ENCODE data around the gene FBXO31. TPM values are rescaled to one million over a fixed set of nuclear protein-coding genes. Genes with fewer than 3 reads are reported as not detected.
A peak's percentile ranks its signal among the peaks of the same experiment; 100 is the strongest.

The FBXO31 gene
- total RNA-seq (100 to 1,000 TPM in 2 of 4 donors, 10 to 100 TPM in 2; 86.7 to 120 (median 98.4) TPM), polyA plus RNA-seq (10 to 100 TPM; 15.0 to 40.0 (median 16.2) TPM)

- H3K4me1 ChIP-seq: peaks cover 0 to 71% (median 67%) of the 10 kb centered on the region in 4 donors
- H3K9me3 ChIP-seq: no peaks in the 10 kb centered on the region
- 1% methylated on average over 92 of the region's 92 CpGs for WGBS, 2 donors
These were observed at the start of gene FBXO31 for GRCh38 chr16:87383505-87384161. Gene FBXO31, minus strand, starts transcription at chr16:87383776. Its CDS starts 32 bp downstream, at chr16:87383744.

GRCh38 chr16:87432330-87432915, 48.8 kb upstream of the FBXO31 start:
- Histone ChIP-seq H3K27ac (peak overlapping the region in 1 of 4 donors; percentile 26), H3K4me3 (no peak overlapping the region), H3K27me3 (no peaks in the 10 kb centered on the region), H3K4me1 (peaks cover 0 to 26% (median 19%) of the 10 kb centered on the region in 4 donors), H3K36me3 (peaks cover 0 to 21% (median 3%) of the 10 kb centered on the region in 4 donors), H3K9me3 (no peaks in the 10 kb centered on the region)
- no peak for DNase-seq
- intact Hi-C loops (cut with DNase I): no loop called here
- TF ChIP-seq POLR2AphosphoS5 (IDR thresholded peaks at IDR 0.05) (no peak), POLR2A (IDR thresholded peaks at IDR 0.05) (no peak), EP300 (IDR thresholded peaks at IDR 0.05) (no peak), CTCF (IDR thresholded peaks at IDR 0.05) (no peak)
- 93 to 95% methylated on average over 15 of the region's 15 CpGs for WGBS, 2 donors

More at GRCh38 chr16:87383505-87384161, at the start of gene FBXO31:
- H3K27ac ChIP-seq: peak within 1 kb of the TSS; percentile 91 to 99 (median 98)
- H3K27me3 ChIP-seq: no peaks in the 10 kb centered on the region
- peak; percentile 75 to 93 (median 86) for TF ChIP-seq POLR2AphosphoS5 (IDR thresholded peaks at IDR 0.05)
- TF ChIP-seq CTCF (IDR thresholded peaks at IDR 0.05): no peak
- no peaks in the 10 kb centered on the region for H3K36me3 ChIP-seq
- H3K4me3 ChIP-seq: peak within 1 kb of the TSS; percentile 79 to 96 (median 87)
- intact Hi-C loops (cut with DNase I): loop anchor here (10.0 kb wide), 2 partner anchors 471 to 829 kb away; partner anchors contain the start of gene MTHFSD
- peak; percentile 92 for DNase-seq

GRCh38 chr16:87431926-87432325, 48.4 kb upstream of the FBXO31 start:
- no peaks in the 10 kb centered on the region for H3K9me3 ChIP-seq
- H3K4me3 ChIP-seq: no peak overlapping the region
- H3K27me3 ChIP-seq: no peaks in the 10 kb centered on the region
- no peak for DNase-seq
- TF ChIP-seq POLR2A (IDR thresholded peaks at IDR 0.05) (no peak), CTCF (IDR thresholded peaks at IDR 0.05) (no peak), POLR2AphosphoS5 (IDR thresholded peaks at IDR 0.05) (no peak), EP300 (IDR thresholded peaks at IDR 0.05) (no peak)
- H3K27ac ChIP-seq: peak overlapping the region in 1 of 4 donors; percentile 26
- peaks cover 0 to 21% (median 3%) of the 10 kb centered on the region in 4 donors for H3K36me3 ChIP-seq
- H3K4me1 ChIP-seq: peaks cover 0 to 26% (median 19%) of the 10 kb centered on the region in 4 donors
- WGBS, 2 donors: 84% methylated on average over 7 of the region's 7 CpGs
- intact Hi-C loops (cut with DNase I): no loop called here

- TF ChIP-seq EP300 (IDR thresholded peaks at IDR 0.05): no peak
- no peak for TF ChIP-seq POLR2AphosphoS5 (IDR thresholded peaks at IDR 0.05)
- TF ChIP-seq CTCF (IDR thresholded peaks at IDR 0.05): no peak
- TF ChIP-seq POLR2A (IDR thresholded peaks at IDR 0.05): no peak
- Histone ChIP-seq H3K27ac (no peak overlapping the region), H3K27me3 (no peaks in the 10 kb centered on the region), H3K4me1 (peaks cover 0 to 2% (median under 1%) of the 10 kb centered on the region in 4 donors), H3K36me3 (peaks cover 0 to 37% (median 15%) of the 10 kb centered on the region in 4 donors), H3K9me3 (no peaks in the 10 kb centered on the region), H3K4me3 (no peak overlapping the region)
- 89 to 94% methylated on average over 18 of the region's 18 CpGs for WGBS, 2 donors
- peak; percentile 36 for DNase-seq
- intact Hi-C loops (cut with DNase I): no loop called here
These were observed 43.0 kb upstream of the FBXO31 start for GRCh38 chr16:87426423-87427215.

All from sigmoid colon (tissue), 7 donors.